Stimulated activated CD8-positive, alpha-beta memory T cell treated with anti-CD3 and anti-CD28 coated beads, Interleukin-7, amount 100 ng/mL, for 48 hours (primary cell): Measurements from ENCODE around the gene TMED6.
"Not testable (repeated sequence)": the region's sequence is repeated elsewhere in the genome, so short reads cannot be mapped to it uniquely, and the experiment has no call there.

Experiments
- DNase-seq, 2 donors: peaks; one replicate each; pipeline ENCODE4 v3.0.0-alpha.2; 2020; ENCODE audit warnings: low read depth in 1 of 2; ENCODE audit errors: extremely low read depth in 1 of 2

The TMED6 gene

DNA sequence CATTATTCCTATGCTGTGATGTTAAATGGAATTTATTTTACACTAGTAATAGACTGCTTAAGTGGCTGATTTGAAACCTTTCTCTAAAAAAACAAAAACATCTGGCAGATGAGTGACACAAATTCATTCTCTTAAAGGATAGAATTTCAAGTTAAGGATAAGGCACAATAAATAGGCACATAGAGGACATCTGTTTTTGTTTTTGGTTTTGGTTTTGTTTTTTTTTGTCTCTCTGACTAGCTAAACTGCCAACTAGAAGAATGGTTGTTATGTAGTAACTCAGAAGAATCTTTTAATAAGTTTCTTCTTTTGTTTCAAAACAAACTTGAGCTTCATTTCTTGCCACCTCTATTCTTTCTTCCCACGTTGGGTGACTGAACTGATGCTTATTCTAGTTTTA lies 45.6 kb downstream of the TMED6 start:
- DNase-seq = no peak

DNA sequence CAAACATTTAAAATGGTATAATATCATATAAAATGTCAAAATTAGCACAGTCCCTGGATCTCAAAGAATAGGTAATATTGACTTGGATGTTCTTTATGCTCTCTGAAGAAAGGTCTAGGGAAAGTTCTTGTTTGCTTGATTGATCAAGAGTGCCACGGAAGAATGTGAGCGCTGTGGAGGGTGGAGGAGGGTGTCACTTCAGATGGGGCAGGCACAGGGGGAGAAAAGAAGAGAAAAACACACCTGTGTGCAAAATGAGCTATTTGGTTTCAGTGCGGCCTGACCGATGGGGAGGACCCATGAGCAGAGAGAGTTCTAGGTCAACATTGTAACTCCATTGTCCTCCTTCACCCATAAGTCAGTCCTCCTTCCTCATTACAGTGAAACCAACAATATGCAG lies 49.3 kb downstream of the TMED6 start:
- no peak for DNase-seq

DNA sequence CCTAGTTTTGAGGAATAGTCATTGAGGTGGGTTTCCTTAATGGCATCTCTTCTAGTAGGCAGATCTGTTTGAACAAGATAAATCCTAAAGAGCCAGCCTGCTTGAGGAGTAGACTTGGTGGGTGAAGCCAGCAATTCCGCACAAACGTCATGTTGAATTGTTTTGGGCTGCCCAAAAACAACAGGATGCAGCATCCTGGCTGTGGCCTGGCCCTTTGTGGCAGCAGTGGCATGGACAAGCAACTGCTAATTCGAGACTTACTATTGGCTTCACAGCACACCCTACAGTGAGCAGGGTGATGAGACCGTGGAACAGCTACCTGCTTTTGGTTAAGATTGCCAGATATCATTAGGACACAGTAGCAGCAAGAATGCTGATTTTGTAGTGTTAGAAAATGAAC lies 49.7 kb downstream of the TMED6 start:
- DNase-seq = no peak

DNA sequence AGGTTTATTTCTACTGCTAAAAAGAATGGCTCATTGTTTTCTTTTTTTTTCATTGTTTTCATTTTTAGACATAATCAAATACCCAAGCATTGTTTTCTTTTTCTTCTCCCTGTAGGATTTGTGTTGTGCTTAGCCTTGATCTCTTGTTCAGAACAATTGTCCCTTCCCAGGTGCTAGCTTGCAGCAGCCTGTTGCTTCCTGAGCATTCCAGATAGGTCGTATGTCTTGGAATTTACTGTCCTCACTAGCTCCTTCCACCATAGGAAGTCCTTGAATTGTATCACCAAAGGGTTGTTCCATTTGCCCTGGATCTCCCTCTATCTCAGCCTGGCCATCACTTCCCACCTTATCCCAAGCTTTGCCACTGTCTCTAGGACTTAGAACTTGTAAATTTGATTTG lies 50.4 kb downstream of the TMED6 start:
- DNase-seq = no peak

DNA sequence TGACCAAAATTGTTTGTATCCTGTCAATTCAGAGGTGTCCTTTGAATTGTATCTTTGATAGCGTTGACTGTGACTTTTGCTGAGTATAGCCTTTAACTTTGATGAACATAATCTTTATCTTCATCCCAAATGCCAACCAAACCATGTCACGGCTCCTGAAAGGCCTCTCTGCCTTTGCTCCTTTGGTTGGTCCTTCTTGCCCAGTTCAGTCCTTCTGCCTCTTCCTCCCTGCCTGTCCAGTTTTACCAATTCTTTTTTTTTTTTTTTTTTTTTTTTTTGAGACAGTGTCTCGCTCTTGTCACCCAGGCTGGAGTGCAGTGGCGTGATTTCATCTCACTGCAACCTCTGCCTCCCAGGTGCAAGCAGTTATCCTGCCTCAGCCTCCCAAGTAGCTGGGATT lies 53.3 kb downstream of the TMED6 start:
- DNase-seq = no peak

- DNase-seq = not testable (repeated sequence)
These were observed 54.8 kb downstream of the TMED6 start for GRCh38 chr16:69296771-69297170.

DNA sequence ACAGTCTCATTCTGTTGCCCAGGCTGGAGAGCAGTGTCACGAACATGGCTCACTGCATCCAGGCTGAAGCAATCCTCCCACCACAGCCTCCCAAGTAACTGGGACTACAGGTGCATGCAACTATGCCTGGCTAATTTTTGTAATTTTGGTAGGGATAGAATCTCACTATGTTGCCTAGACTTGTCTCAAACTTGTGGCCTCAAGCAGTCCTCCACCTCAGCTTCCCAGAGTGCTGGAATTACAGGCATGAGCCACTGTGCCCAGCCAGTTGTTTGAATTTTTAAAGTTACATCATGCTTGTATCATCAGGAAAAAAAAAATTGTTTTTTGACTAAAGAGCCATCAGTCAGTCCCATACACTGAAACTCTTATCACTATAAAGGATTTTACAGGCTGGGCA lies 57.5 kb downstream of the TMED6 start:
- no peak for DNase-seq

DNA sequence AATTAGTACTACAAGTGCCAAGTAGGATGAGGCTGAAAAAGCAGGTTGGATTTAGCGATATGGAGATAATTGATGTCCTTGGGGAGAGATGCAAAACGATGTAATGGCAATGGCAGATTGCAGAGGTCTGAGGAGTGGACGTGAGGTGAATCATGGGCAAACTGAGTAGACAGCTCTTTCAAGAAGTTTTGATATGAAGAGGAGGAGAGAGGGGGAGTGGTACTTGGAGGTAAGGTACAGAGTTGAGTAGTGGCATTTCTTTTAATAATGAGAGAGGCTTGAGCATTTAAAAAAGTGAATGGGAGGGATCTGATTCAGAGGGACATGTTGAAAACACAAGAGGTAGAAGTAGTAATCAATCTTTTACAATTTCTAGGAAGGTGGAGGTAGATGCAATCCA lies 58.2 kb downstream of the TMED6 start:
- no peak for DNase-seq
